HG03135 (cell line): ENCODE results near the gene ZNF142.

Source experiments
- ATAC-seq: cut with Tn5 transposase; IDR thresholded peaks from one replicate; pipeline ENCODE4 v1.9.1; 2021; ENCODE audit warnings: mild to moderate bottlenecking, moderate library complexity; ENCODE audit not compliant: unreplicated experiment

The ZNF142 gene

DNA sequence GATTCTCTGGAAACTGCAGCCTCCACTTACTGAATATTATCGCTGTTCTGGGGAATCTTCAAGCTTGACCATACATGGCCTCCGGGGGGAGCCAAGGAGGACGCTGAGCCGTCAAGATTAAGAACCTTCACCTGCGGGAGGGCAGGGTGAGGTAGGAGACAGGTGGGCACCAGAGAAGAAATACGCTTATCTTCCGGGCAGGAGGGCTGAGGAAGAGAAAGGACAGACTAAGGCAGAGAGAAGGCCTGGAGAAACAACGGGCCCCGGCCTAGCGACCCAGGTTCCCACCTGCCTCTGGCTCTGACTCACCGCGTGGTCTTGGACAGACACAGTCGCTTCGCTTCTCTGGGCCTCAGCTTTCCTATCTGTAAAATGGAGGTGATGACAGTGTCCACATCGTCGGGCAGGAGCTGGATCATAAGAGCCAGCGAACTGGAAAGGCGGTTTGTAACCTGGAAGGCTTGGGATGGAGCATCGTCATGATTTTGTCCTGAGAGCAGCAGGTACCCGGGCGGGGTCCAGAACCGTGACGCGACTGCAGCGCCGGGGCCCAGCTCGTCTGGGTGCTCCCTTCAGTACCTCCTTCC lies 659 bp downstream of the ZNF142 start:
- peak; percentile 34 for ATAC-seq

GRCh38 chr2:218655751-218656150 lies 3.7 kb downstream of the ZNF142 start:
- no peak for ATAC-seq

GRCh38 chr2:218648787-218649100 lies 10.7 kb downstream of the ZNF142 start:
- no peak for ATAC-seq

DNA sequence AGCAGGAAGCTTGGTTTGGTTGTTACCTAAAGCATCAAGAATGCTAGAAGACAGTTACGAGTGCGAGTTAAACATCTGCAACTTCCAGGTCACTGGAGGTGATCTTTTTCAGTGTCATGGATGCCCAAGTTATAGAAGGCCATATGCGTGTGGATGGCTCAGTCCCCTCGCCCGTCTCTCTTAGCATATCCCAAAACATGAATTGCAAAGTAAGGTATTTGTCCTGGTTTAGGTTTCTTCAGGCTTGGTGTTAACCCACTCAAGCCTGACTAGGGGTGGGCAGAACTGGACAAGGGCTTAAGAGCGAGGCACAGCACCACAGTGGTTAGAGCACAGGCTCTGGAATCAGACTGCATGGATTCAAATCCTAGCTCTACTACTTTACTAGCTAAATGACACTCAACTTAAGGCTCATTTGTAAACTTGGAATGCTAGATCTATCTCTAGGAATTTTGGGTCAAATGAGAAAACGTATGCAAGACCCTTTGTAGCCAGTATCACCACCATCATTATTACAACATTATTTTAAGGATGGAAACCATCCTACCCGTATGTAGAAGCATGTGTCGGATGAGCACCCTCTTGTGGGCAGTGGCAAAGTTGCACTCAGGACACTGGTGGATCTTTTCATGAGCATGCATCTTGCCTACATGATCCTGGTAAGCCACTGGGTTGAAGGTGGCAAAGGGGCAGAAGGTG lies 11.2 kb downstream of the ZNF142 start:
- no peak for ATAC-seq

DNA sequence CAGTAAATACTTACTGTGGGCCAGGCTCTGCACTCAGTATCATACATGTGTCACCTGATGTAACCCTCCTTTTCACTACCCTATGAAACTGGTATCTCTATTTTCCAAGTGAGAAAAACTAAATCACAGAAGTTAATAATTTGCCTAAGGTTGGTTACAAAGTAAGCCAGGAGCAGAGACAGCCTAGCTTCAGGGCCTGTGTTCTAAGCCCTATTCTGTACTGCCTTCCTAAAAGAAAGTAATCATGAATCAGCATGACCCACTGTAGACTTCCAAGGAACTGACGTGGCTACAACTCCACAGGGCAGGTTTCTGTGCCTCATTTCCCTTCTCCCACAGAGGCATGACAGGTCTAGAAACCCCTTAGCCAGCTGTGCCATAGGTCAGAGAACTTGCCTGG lies 14.3 kb downstream of the ZNF142 start:
- peak; percentile 56 for ATAC-seq

DNA sequence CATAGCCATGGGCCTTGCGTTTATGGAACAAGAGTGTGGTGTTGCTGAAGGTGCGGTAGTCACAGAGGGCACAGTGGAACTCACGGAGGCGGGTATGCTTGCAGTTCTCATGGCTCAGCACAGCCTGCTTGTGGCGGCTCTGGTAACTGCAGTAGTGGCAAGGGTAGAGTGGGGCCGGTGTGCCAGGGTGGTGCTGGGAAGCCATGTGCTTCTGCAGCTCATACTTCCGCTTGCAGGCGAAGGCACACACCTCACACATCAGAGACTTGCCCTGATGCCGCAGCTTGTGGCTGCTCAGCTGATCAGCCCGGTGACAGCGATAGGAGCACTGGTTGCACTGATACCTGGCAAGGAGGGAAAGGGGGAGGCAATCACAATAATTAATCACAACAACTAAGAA lies 14.7 kb downstream of the ZNF142 start:
- ATAC-seq: no peak

GRCh38 chr2:218643751-218644310 lies 15.6 kb downstream of the ZNF142 start:
- ATAC-seq: no peak

DNA sequence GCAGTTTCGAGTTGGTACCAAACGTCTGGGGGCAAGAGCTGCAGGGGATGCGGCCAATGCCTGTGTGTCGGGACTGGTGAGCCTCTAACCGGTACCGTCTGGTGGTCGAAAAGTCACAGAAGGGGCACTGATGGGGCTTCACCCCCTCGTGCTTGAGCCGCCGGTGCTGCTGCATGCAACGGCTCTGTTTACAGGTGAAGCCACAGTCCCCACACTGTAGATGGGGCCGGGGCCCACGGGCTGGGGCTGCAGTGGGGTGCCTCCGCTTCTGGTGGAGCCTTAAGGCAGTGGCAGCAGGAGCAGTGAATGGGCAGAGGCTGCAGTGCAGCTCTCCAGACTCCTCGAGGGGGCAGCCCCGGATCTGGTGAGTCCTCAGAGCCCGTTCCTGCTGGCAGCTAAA lies 16.6 kb downstream of the ZNF142 start:
- ATAC-seq: no peak

- no peak for ATAC-seq
These were observed 17.2 kb downstream of the ZNF142 start for GRCh38 chr2:218642121-218642656.

DNA sequence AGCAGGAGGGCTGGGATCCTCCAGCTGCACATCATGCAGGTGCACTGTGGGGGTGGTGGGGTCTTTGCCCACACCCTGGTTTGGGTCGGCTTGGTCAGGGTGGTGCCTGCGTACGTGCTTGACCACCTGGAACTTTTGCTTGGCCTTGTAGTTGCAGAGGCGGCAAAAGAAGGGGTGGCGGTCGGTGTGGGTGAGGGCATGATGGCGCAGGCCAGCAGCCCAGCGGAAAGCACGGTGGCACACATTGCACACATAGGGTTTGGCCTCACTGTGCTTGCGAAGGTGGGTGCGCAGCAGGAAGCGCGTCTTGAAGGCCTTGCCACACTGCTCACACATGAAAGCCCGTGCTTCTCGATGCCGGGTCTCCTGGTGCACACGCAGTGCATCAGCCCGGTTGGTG lies 21.1 kb downstream of the ZNF142 start:
- no peak for ATAC-seq

DNA sequence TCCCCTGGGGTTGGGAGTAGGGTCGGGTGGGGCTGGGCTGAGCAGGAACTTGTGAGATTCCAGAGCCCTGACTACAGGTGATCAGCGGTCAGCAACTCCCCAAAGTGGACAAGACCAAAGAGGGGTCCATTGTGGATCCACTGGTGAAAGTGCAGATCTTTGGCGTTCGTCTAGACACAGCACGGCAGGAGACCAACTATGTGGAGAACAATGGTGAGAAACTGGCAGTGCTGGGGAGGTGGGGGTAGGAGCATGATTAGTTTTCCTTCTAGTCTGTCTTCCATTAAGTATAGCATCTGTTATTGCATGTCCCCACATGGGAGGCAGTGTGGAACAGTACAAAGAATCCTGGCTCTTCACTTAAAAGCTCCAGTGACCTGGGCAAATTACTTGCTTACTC lies 23.7 kb downstream of the ZNF142 start:
- ATAC-seq: no peak

- ATAC-seq: no peak
These were observed 27.6 kb downstream of the ZNF142 start for GRCh38 chr2:218631837-218632236.

DNA sequence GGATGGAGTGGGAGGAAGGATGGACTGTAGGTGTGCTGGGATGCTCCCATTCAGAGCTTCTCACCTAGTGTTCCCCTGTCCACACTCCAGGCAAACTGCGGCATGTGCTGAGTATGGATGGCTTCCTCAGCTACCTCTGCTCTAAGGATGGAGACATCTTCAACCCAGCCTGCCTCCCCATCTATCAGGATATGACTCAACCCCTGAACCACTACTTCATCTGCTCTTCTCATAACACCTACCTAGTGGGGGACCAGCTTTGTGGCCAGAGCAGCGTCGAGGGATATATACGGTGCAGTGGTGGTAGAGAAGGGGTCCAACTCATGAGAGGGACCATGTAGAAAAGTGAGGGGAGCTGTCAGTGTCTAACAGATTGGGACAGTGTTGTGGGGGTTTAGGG lies 31.5 kb downstream of the ZNF142 start:
- ATAC-seq: no peak

DNA sequence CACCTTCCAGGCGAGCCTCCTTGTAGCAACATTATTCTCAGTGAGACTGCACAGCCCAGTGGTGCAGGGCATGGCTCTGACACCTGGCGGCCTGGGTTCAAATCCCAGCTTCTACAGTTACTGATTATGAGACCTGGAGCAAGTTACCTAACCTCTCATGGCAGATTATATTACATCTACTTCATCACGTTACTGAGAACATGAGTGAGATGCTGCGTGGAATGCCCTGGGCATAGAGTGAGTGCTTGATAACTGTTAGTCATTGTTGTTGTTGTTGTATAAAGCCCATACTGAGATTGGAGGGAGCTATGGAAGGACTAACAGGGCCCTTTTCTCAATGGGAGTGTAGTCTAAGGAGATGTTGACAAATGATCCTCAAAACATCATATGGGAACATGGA lies 33.1 kb downstream of the ZNF142 start:
- ATAC-seq: no peak

- ATAC-seq: no peak
These were observed 36.1 kb downstream of the ZNF142 start for GRCh38 chr2:218623366-218623705.

DNA sequence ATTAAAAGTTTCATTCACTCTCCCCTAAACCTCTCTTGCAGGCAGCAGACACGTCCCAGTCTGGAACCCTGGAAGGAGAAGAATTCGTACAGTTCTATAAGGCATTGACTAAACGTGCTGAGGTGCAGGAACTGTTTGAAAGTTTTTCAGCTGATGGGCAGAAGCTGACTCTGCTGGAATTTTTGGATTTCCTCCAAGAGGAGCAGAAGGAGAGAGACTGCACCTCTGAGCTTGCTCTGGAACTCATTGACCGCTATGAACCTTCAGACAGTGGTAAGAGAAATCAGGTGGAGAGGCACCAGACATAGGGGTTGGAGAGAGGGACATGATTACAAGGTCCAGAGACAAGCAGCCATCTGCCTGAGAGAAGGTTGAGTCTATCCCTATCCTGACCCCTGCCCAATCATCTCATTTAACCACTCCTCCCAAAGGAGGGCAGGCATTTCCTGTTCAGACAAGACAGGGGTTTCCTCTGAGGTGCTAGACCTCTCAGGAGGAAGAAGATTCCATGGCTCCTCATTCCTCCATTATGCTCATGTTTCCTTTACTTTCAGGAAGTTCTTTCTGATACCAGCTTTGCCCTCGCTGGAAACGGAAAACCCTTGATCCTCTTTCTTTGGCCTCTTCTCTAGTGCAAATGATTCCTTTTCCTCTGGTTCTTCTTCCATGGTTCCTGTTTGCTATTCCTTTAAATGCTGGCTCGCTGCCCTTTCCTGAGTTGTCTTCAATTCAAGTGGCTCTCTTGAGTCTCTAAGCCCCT lies 36.6 kb downstream of the ZNF142 start:
- no peak for ATAC-seq

DNA sequence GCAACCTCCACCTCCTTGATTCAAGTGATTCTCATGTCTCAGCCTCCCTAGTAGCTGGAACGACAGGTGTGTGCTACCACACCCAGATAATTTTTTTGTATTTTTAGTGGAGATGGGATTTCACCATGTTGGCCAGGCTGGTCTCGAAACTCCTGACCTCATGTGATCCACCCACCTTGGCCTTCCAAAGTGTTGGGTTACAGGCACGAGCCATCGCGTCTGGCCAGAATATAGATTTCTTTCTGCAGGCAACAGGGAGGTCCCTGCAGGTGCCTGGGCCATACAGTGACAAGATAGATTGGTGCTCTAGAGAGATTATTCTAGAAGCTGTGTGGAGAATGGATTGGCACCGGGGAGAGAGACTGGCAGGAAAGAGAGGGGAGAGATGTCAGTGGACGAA lies 38.4 kb downstream of the ZNF142 start:
- ATAC-seq: no peak

- no peak for ATAC-seq
These were observed 41.1 kb downstream of the ZNF142 start for GRCh38 chr2:218618102-218618860.

DNA sequence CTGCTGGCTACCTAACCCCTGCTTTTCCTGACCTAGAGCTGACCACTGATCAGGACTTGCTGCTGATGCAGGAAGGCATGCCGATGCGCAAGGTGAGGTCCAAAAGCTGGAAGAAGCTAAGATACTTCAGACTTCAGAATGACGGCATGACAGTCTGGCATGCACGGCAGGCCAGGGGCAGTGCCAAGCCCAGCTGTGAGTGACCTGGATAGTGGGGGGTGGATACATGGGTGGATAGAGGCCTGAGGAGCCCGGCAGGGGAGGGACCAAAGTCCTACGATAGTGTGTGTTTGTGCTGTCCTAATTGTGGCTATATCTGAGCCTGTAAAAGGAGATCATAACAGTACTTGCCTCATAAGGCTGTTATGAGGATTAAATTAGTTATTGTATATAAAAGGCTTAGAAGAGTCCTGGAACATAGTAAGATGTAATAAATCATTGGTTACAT lies 43.5 kb downstream of the ZNF142 start:
- no peak for ATAC-seq

- ATAC-seq: no peak
These were observed 51.8 kb downstream of the ZNF142 start, which contains the start of gene PLCD4 for GRCh38 chr2:218607436-218608115. Gene PLCD4, plus strand, starts transcription at chr2:218607899. Its CDS starts 7,841 bp downstream, at chr2:218615740.
